Neural progenitor cell (in vitro differentiated cells): ENCODE measurements around the gene PLXDC2. TPM values are rescaled to one million over a fixed set of nuclear protein-coding genes. Genes with fewer than 3 reads are reported as not detected.
A peak's percentile ranks its signal among the peaks of the same experiment; 100 is the strongest.

Experiments
- DNase-seq: peaks from one replicate; pipeline ENCODE4 v3.0.0-alpha.2; 2016; ENCODE audit warnings: low spot score
- H2AFZ ChIP-seq: fragments of 200-600 bp; sonication (generic); replicated peaks from 2 replicates; pipeline ENCODE4 v1.6.1; 2016; ENCODE audit warnings: antibody characterized with exemption
- H3F3A ChIP-seq: fragments of 200-600 bp; sonication (generic); 2 replicates; pipeline ENCODE4 v1.6.1; 2016; ENCODE audit warnings: antibody characterized with exemption, low read depth
- H3K27ac ChIP-seq: fragments of 200-600 bp; sonication (generic); 2 replicates; pipeline ENCODE4 v1.5.1; 2016; ENCODE audit warnings: mild to moderate bottlenecking
- H3K27me3 ChIP-seq: fragments of 200-600 bp; sonication (generic); 2 replicates; pipeline ENCODE4 v1.6.1; 2016; ENCODE audit warnings: mild to moderate bottlenecking, moderate library complexity
- H3K36me3 ChIP-seq: fragments of 200-600 bp; sonication (generic); 2 replicates; pipeline ENCODE4 v1.5.1; 2016
- H3K4me1 ChIP-seq: fragments of 200-600 bp; sonication (generic); 2 replicates; pipeline ENCODE4 v1.6.1; 2016; ENCODE audit warnings: mixed run types
- H3K4me2 ChIP-seq: fragments of 200-600 bp; sonication (generic); 2 replicates; pipeline ENCODE4 v1.6.1; 2016
- H3K4me3 ChIP-seq: fragments of 200-600 bp; sonication (generic); 2 replicates; pipeline ENCODE4 v1.5.1; 2016
- H3K79me2 ChIP-seq: fragments of 200-600 bp; sonication (generic); 2 replicates; pipeline ENCODE4 v1.6.1; 2016; ENCODE audit warnings: low read depth
- H3K9ac ChIP-seq: fragments of 200-600 bp; sonication (generic); 2 replicates; pipeline ENCODE4 v1.6.1; 2016
- H3K9me3 ChIP-seq: fragments of 200-600 bp; sonication (generic); 2 replicates; pipeline ENCODE4 v1.5.1; 2016; ENCODE audit warnings: low read depth
- H4K20me1 ChIP-seq: fragments of 200-600 bp; sonication (generic); 2 replicates; pipeline ENCODE4 v1.6.1; 2016; ENCODE audit warnings: low read depth
- H3K27ac Mint-ChIP-seq: 3 replicates; pipeline ENCODE4 v1.8.0; 2021; ENCODE audit warnings: mixed read lengths
- H3K27me3 Mint-ChIP-seq: 2 replicates; pipeline ENCODE4 v1.8.0; 2022; ENCODE audit warnings: low read depth, mild to moderate bottlenecking, inconsistent platforms, moderate library complexity, mixed read lengths; ENCODE audit not compliant: insufficient read depth
- H3K36me3 Mint-ChIP-seq: 3 replicates; pipeline ENCODE4 v1.8.0; 2021; ENCODE audit warnings: mixed read lengths
- H3K4me1 Mint-ChIP-seq: 3 replicates; pipeline ENCODE4 v1.8.0; 2021; ENCODE audit warnings: mixed read lengths
- H3K4me3 Mint-ChIP-seq: 3 replicates; pipeline ENCODE4 v1.8.0; 2021; ENCODE audit warnings: mild to moderate bottlenecking, moderate library complexity, mixed read lengths
- H3K9me3 Mint-ChIP-seq: 3 replicates; pipeline ENCODE4 v1.8.0; 2020; ENCODE audit warnings: mixed read lengths
- CTCF ChIP-seq: fragments of 200-600 bp; sonication (generic); IDR thresholded peaks from 2 replicates; pipeline ENCODE4 v1.5.1; 2017; ENCODE audit warnings: antibody characterized with exemption, mild to moderate bottlenecking
- EZH2 ChIP-seq: fragments of 200-600 bp; sonication (generic); IDR thresholded peaks from 2 replicates; pipeline ENCODE4 v1.6.1; 2017; ENCODE audit warnings: antibody characterized with exemption, mild to moderate bottlenecking, moderate library complexity
- EZH2phosphoT487 ChIP-seq: fragments of 200-600 bp; sonication (generic); IDR thresholded peaks from 2 replicates; pipeline ENCODE4 v1.6.1; 2017; ENCODE audit warnings: antibody characterized with exemption
- total RNA-seq: library from RNA; depleted of rRNA; stranded (reverse); fragments of >200 nt; gene quantifications from 2 replicates; pipeline ENCODE4 v1.2.3, GENCODE V29; 2015; ENCODE audit warnings: low replicate concordance

Gene PLXDC2
- total RNA-seq, 1 donor from 2014 or later, result 44.2 TPM

GRCh38 chr10:20265146-20265545, 448.9 kb downstream of the PLXDC2 start:
- Histone ChIP-seq H3K79me2 (no peaks in the 10 kb centered on the region), H4K20me1 (no peaks in the 10 kb centered on the region), H3K27me3 (no peaks in the 10 kb centered on the region), H3K9ac (no peak overlapping the region), H3K4me1 (no peaks in the 10 kb centered on the region), H3K4me3 (no peak overlapping the region), H3K36me3 (no peaks in the 10 kb centered on the region), H2AFZ (no peak overlapping the region), H3K9me3 (no peaks in the 10 kb centered on the region), H3F3A (no peaks in the 10 kb centered on the region), H3K27ac (no peak overlapping the region), H3K4me2 (no peak overlapping the region)
- no peak overlapping the region for H3K4me3 Mint-ChIP-seq
- no peak for TF ChIP-seq EZH2
- no peak for TF ChIP-seq CTCF
- no peak for TF ChIP-seq EZH2phosphoT487
- DNase-seq, result no peak
- no peak overlapping the region for H3K27ac Mint-ChIP-seq
- peaks cover 18% of the 10 kb centered on the region for H3K9me3 Mint-ChIP-seq
- H3K27me3 Mint-ChIP-seq, result peaks cover 2% of the 10 kb centered on the region
- peaks cover 15% of the 10 kb centered on the region for H3K36me3 Mint-ChIP-seq
- peaks cover 5% of the 10 kb centered on the region for H3K4me1 Mint-ChIP-seq

GRCh38 chr10:20267734-20268133, 451.5 kb downstream of the PLXDC2 start:
- H3K27ac Mint-ChIP-seq, result no peak overlapping the region
- DNase-seq, result no peak
- H3K27me3 Mint-ChIP-seq, result no peaks in the 10 kb centered on the region
- Histone ChIP-seq H2AFZ (no peak overlapping the region), H4K20me1 (no peaks in the 10 kb centered on the region), H3K4me1 (peaks cover 15% of the 10 kb centered on the region), H3K27me3 (no peaks in the 10 kb centered on the region), H3K27ac (no peak overlapping the region), H3K79me2 (no peaks in the 10 kb centered on the region), H3K4me3 (no peak overlapping the region), H3K4me2 (no peak overlapping the region), H3K9ac (no peak overlapping the region), H3K36me3 (no peaks in the 10 kb centered on the region), H3K9me3 (no peaks in the 10 kb centered on the region), H3F3A (no peaks in the 10 kb centered on the region)
- H3K9me3 Mint-ChIP-seq, result peaks cover 11% of the 10 kb centered on the region
- no peak for TF ChIP-seq EZH2phosphoT487
- no peak for TF ChIP-seq EZH2
- no peak for TF ChIP-seq CTCF
- H3K36me3 Mint-ChIP-seq, result peaks cover 6% of the 10 kb centered on the region
- H3K4me3 Mint-ChIP-seq, result no peak overlapping the region
- peaks cover 8% of the 10 kb centered on the region for H3K4me1 Mint-ChIP-seq

- Histone ChIP-seq H3K4me3 (no peak overlapping the region), H3K27ac (no peak overlapping the region), H3K36me3 (no peaks in the 10 kb centered on the region), H2AFZ (no peak overlapping the region), H3K9me3 (no peaks in the 10 kb centered on the region), H3K9ac (no peak overlapping the region), H3K27me3 (no peaks in the 10 kb centered on the region), H3K79me2 (no peaks in the 10 kb centered on the region), H4K20me1 (no peaks in the 10 kb centered on the region), H3F3A (peaks cover 12% of the 10 kb centered on the region), H3K4me1 (peaks cover 40% of the 10 kb centered on the region), H3K4me2 (no peak overlapping the region)
- H3K27me3 Mint-ChIP-seq, result peaks cover 3% of the 10 kb centered on the region
- no peak overlapping the region for H3K4me3 Mint-ChIP-seq
- H3K36me3 Mint-ChIP-seq, result peaks cover 8% of the 10 kb centered on the region
- H3K4me1 Mint-ChIP-seq, result peaks cover 19% of the 10 kb centered on the region
- peaks cover 3% of the 10 kb centered on the region for H3K9me3 Mint-ChIP-seq
- TF ChIP-seq EZH2phosphoT487 (no peak), CTCF (no peak), EZH2 (no peak)
- DNase-seq, result peak; percentile 51
- H3K27ac Mint-ChIP-seq, result no peak overlapping the region
These were observed 455.3 kb downstream of the PLXDC2 start for GRCh38 chr10:20271490-20271889.
